Cortex of kidney (tissue), 1 donor: Measurements from ENCODE around the gene BEND3.

Experiments used
- DNase-seq: peaks from one replicate; lab custom pipeline; 2025; lab: John Stamatoyannopoulos, UW

Gene BEND3

DNA sequence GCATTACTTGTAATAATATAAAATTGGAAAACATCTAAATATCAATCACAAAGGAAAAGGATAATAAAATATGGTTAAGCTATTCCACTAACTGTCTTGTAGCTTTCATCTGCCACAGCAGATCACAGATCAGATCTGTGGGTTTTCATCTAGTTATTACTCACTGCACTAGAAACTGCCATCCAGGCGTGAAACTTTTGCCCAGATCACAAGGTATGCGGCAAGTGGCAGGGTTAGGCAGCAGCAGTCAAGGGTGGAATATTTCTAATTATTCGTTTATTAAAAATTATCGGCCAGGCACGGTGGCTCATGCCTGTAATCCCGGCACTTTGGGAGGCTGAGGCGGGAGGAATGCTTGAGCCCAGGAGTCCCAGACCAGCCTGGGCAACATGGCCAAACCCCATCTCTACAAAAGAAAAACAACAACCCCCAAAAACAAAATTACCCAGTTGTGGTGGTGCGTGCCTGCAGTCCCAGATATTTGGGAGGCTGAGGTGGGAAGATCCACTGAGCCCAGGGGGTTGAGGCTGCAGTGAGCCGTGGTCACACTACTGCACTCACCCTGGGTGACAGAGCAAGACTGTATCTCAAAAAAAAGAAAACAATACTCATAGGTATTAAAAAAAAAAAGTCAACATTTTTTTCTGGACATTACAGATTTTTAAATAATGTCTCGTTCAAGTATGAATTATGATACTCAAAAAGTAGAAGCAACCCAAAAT lies 32.1 kb downstream of the BEND3 start:
- DNase-seq = no peak

DNA sequence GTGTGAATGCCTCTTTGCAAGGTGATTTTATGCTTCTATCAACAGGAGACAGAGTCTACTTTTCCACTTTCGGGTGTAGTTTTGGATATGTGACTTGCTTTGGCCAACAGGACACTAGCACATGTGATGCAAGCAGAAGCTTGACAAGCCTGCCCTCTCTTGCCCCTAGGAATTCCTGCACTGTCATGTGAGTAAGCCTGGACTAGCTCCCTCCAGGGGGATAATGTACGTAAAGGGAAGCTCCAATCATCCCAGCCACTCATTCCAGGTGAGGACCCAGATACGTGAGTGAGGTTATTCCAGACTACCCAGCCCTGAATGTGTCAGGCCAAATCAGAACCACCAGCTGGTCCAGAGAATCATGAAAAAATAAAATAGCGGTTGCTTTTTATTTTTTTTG lies 33.3 kb downstream of the BEND3 start:
- no peak for DNase-seq

DNA sequence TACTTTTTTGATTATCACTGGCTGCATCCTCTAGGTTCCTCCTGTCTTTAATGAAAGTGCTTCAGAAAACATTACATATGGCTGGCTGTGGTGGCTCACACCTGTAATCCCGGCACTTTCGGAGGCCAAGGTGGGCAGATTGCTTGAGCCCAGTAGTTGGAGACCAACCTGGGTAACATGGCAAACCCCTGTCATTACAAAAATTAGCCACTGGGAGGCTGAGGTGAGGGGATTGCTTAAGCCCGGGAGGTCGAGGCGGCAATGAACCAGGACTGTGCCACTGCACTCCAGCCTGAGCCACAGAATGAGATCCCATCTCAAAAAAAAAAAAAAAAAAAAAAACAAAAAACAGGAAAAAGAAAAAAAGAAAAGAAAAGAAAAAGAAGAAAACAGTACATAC lies 35.3 kb downstream of the BEND3 start:
- DNase-seq = no peak

DNA sequence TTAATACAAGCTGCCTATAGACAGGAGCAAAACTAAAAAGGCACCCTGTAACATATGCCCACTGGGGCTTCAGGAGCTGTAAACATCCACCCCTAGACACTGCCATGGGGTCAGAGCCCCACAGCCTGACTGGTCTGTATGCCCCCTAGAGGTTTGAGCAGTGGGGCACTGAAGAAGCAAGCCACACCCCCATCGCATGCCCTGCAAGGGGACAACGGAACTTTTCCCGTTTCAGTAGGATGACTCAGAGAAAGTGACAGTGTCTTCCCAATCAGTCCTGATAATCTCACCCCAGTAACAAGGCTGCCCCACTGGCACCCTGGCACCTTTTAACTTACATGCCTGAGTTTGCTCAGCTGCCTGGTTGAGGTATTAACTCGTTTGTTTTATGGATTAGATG lies 35.9 kb downstream of the BEND3 start:
- no peak for DNase-seq

DNA sequence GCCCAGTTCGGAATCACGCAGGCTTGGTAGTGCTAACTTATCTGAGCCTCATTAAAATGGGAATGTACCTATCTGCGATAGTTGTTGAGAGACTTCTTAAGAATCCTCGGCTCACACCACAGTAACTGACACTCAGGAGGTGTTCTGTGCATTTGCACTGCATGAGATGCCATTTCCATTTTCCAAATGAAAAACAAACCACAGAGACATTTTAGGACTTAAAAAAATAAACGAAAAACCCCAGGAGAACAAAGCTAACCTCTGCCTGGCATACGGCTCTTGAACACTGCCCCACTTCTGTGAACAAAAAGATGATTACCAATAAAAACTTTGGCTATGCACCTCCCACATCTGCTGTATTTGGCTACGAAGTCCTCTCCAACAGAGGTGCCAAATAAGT lies 37.6 kb downstream of the BEND3 start:
- no peak for DNase-seq

DNA sequence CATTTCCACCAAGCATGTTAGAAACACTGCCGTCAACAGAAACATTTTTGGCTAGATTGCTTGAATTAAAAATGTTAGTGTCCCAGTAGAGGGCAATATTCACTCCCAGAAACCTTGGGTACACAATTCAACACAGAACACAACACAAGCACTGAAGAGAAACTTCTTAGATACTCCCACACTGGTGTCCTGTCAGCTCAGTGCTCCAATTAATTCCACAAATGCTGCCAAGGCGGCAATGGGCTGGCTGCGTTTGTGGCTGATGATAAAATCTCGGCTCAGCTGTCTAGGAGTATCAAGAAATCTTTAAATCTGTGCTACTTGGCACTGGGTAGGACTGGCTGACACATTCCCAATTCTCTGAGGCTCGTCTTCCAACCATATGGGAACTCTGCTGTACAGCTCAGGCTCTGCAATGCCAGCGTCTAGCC lies 39.3 kb downstream of the BEND3 start:
- DNase-seq = no peak

GRCh38 chr6:107070686-107071085 lies 44.6 kb downstream of the BEND3 start:
- DNase-seq = no peak

DNA sequence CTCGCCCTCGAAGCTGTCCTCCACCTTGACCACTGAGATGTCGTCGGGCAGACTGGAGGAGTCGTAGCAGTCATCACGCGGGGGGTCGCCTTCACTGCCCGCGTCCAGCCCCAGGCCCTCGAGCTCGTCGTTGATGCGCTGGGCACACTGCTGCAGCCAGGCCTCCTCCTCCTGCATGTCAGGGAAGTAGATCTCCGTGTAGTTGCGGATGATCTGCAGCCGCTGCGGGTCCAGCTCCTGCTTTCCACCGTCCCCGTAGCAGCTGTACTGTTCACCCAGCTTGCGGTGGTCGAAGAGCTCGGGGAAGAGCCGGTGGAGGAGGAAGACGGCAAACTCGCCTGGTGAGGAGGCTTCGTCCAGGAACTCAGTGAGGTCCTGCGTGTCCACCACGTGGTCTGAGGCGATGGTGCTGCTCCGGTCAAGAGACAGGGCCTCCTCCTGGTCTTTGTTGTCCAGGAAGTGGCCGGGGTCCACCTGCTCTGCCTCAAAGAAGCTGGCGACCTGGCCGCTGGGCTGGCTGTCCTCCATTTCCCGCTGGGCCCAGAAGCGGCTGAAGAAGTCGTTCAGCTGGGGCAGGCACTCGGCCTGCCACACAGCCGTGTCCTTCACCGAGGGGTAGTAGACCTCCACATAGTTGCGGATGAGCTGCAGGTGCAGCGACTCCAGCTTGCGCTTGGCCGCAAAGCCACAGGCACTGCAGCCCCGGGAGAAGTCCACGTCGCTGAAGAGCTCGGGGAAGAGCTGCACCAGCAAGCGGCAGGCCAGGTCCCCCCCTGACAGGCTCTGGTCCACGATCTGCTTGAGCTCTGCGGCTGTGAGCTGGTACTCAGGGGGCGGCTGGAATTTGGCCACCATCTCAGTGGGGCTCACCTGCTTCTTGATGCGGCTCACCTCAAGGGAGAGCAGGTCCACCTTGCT lies 45.4 kb downstream of the BEND3 start:
- no peak for DNase-seq

- DNase-seq = no peak
Observed at GRCh38 chr6:107068691-107069630, 46.4 kb downstream of the BEND3 start.

DNA sequence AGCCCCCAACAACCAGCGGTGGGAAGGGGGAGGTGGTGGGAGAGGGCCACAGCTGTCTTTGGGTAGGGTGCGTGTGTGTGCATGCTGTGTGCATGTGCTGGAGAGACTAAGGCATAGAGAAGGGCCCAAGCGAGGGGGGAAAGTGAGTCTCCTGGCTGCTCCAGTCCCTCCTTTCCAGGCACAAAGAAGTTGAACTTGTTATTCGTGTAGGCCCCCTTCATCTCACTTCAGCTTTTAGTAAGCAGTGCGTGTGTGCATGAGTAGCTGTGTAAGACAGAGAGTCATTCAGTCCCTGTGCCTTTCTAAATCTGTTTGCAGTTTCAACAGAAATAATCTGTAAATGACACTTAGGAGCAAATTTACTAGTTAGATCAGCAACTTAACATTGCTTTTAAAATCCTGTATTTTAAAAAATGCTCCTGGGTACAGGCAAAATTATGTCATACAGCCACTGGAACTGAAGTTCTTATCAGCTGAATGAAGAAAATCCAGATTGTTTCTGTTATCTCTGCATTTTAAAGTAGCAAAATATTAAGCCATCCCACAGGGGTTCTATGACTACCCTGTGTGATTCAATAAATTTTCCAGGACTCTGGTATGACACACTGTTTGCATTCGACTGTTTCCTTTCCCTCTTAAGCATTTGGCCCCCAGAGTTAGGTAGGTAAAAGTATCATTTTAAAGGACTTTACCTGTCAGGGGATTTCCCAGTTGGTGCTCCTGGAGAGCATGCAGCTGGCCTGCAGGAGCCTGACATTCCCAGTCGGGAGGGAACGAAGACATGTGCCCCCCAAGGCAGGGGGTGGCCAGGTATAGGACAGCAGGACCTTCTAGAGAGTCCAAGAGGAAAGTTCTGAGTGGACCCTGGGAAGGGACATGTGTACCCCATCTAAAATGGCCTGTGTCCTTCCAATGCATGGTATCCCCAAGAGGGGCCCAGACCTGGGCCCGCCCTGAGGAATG lies 48.3 kb downstream of the BEND3 start:
- no peak for DNase-seq

- DNase-seq = no peak
Observed at GRCh38 chr6:107064579-107065065, 50.7 kb downstream of the BEND3 start.

- no peak for DNase-seq
Observed at GRCh38 chr6:107062691-107063090, 52.6 kb downstream of the BEND3 start.

DNA sequence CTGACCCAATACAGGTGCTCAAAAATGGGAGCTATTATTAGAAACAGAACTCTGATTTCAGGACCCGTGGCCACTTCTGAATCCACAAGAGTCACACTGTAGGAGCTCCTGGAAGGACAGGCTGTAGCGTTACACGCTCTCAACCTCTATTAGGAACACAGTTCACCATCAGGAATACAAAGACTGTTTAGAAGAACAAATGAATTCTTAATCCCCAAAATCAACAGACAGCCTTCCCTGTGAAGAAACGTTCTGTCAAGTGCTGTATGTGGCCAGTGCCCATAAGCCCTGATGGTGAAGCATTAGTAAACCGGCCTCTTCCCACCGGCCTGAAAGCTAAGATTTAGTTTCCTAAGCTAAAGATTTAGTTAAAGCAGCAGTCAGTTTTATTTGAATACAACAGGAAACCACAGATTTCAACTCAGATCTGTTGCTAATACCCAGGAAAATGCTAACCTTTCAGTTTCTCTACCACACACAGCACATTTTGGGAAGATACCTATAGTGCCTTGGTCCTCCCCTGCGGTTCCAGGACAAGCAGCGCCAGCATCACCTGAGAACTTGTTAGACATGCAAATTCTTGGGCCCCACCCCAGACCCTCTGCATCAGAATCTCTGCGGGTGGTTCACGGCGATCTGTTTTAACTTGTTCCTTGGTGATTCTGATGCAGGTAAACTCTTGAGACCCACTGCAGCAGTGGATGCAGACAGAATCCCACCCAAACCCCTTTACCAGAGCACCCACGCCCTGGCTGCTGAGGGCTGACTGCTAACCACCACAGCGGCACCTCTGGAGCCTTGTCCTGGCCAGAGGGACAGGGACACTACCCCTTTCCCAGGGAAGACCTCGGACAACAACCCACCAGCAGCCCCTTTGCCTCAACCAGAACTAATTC lies 53.9 kb downstream of the BEND3 start:
- DNase-seq = no peak

GRCh38 chr6:107060704-107061103 lies 54.6 kb downstream of the BEND3 start:
- DNase-seq = no peak

DNA sequence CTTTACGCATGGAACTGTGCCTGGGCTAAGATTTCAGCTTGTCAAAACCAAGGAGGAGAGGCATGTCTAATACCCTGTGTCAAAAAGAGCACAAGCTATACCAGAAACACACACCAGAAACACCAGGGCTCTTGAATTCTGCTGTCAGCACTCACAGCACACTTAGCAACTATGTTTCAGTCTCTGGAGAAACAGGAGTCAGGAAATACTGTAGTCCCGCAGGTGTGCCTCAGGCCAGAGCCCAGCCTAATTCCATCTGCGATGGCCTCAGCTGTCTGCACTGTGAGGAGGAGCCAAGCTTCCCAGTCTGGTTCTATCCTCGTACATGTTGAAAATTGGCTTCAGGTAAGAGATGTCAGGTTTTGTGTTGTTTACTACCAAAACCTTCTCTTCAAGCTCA lies 55.7 kb downstream of the BEND3 start:
- no peak for DNase-seq

DNA sequence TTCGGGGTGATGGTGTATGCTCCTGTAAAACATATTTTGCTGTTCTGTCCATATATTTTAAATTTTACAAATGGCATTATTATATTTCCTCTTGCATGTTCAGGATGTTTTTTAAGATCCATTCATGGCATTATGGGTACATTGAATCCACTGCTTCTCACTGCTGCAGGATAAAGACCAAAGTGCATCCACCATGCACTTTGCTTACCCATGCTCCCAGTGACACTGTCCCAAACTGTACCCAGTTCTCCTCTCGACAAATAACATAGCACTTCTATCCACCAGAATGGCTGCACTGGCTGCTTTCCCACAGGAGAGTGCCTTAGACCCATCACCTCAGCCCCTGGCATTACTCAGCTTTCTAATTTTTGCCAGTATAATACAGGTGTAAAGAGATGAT lies 57.6 kb downstream of the BEND3 start:
- DNase-seq = no peak

- no peak for DNase-seq
Observed at GRCh38 chr6:107056796-107057195, 58.5 kb downstream of the BEND3 start.

DNA sequence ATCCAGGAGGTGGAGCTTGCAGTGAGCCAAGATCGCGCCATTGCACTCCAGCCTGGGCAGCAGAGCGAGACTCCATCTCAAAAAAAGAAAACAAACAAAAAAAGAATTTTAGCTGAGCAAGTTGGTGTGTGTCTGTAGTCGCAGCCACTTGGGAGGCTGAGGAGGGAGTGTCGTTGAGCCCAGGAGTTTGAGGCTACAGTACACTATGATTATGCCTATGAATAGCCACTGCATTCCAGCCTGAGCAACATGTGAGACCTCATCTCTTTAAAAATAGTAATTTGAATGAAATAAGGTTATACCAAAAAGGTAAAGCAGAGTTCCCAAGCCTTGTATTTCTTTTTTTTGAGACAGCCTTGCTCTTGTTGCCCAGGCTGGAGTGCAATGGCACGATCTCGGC lies 67.5 kb downstream of the BEND3 start:
- no peak for DNase-seq

- DNase-seq = no peak
Observed at GRCh38 chr6:107045826-107046675, 69.3 kb downstream of the BEND3 start.
